Panc1 (cell line): ENCODE results near the gene BICRA.

Source experiments
- CTCF ChIP-seq: fragments of 450-650 bp; IDR thresholded peaks from 2 replicates; pipeline ENCODE4 v1.5.1; 2017; ENCODE audit warnings: mild to moderate bottlenecking
- POLR2AphosphoS5 ChIP-seq: IDR thresholded peaks from 2 replicates; pipeline ENCODE4 v1.6.1; 2012; ENCODE audit warnings: mild to moderate bottlenecking, low read depth, low read length, moderate library complexity
- SIN3A ChIP-seq: IDR thresholded peaks from 2 replicates; pipeline ENCODE4 v1.6.1; 2012; ENCODE audit warnings: low read depth, mild to moderate bottlenecking, low read length, moderate library complexity, borderline replicate concordance; ENCODE audit not compliant: insufficient read depth
- TCF7L2 ChIP-seq: IDR thresholded peaks from 2 replicates; pipeline ENCODE4 v1.6.1; 2011; ENCODE audit warnings: mild to moderate bottlenecking, low read depth, low read length, inconsistent platforms
- TF ChIP-seq, protein P1 (sequence below), 2 experiments: IDR thresholded peaks; 2 replicates each; pipeline ENCODE4 v1.6.1; 2011 to 2012; ENCODE audit warnings: low read depth in 2 of 2, control low read depth in 1 of 2, low read length in 1 of 2, mild to moderate bottlenecking in 1 of 2, moderate library complexity in 1 of 2; ENCODE audit not compliant: insufficient read depth in 1 of 2

DNA sequence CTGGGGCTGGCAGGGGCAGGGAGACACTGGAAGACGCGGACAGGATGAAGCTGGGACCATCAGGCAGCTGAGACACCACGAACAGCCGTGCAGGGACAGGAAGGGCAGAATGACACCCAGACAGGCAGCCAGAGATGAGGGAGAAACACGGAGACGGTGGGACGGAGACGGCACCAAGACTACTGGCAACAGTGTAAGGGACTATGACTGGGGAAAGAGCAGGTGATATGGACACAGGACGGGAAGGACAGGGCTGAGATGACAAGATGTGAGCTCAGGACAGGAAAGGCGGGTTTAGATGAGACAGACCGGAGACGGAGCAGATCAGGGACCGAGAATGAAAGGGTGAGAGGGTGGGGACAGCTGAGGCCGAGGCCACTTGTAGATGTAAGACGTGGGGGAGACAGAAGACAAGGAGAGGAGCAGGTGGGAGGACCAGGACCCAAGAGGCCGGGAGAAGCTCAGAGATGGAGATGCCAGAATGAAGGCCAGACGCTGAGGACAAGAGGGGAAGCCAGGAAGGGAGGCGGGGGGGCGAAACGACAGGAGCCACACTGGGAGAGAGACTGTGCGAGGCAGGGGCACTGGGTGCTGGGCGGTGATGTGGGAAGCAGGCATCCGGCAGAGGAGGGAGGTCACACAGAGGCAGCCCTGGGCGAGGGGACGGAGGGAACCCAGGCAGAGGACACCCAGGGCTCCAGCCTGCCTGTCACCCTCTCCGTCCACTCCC, 86.8 kb downstream of the BICRA start:
- no peak for TF ChIP-seq CTCF
- no peak for TF ChIP-seq POLR2AphosphoS5
- no peak for TF ChIP-seq TCF7L2
- no peak for TF ChIP-seq SIN3A
- TF ChIP-seq, protein P1, sequence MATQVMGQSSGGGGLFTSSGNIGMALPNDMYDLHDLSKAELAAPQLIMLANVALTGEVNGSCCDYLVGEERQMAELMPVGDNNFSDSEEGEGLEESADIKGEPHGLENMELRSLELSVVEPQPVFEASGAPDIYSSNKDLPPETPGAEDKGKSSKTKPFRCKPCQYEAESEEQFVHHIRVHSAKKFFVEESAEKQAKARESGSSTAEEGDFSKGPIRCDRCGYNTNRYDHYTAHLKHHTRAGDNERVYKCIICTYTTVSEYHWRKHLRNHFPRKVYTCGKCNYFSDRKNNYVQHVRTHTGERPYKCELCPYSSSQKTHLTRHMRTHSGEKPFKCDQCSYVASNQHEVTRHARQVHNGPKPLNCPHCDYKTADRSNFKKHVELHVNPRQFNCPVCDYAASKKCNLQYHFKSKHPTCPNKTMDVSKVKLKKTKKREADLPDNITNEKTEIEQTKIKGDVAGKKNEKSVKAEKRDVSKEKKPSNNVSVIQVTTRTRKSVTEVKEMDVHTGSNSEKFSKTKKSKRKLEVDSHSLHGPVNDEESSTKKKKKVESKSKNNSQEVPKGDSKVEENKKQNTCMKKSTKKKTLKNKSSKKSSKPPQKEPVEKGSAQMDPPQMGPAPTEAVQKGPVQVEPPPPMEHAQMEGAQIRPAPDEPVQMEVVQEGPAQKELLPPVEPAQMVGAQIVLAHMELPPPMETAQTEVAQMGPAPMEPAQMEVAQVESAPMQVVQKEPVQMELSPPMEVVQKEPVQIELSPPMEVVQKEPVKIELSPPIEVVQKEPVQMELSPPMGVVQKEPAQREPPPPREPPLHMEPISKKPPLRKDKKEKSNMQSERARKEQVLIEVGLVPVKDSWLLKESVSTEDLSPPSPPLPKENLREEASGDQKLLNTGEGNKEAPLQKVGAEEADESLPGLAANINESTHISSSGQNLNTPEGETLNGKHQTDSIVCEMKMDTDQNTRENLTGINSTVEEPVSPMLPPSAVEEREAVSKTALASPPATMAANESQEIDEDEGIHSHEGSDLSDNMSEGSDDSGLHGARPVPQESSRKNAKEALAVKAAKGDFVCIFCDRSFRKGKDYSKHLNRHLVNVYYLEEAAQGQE (IDR thresholded peaks at IDR 0.05; ENCODE audit: insufficient read depth in 1 of 2, low read depth in 2 of 2, low read length in 1 of 2) = no peak
